ENCODE results near the gene BAZ2B.

GRCh38 chr2:159608723-159609308 is 7.5 kb downstream of the BAZ2B start:
- TF ChIP-seq POLR2A (IDR thresholded peaks at IDR 0.05) (no peak), CTCF (IDR thresholded peaks at IDR 0.05) (no peak)

Data from lower leg skin (tissue), 3 donors.